A673 (cell line): ENCODE measurements around the gene ASPRV1.

Source experiments
- CTCF ChIP-seq: fragments of 300-800, 200-600 bp; sonication (generic); conservative IDR thresholded peaks from 2 replicates; pipeline ENCODE4 v1.5.1; 2017; ENCODE audit warnings: low read depth, mild to moderate bottlenecking, antibody characterized with exemption, low read length, moderate library complexity, mixed read lengths
- EZH2 ChIP-seq: fragments of 200-600 bp; sonication (generic); IDR thresholded peaks from 2 replicates; pipeline ENCODE4 v1.6.1; 2017; ENCODE audit warnings: borderline replicate concordance, low read depth, mild to moderate bottlenecking, mixed read lengths, antibody characterized with exemption, low read length; ENCODE audit not compliant: poor library complexity, severe bottlenecking

GRCh38 chr2:70005216-70005615 lies 43.8 kb upstream of the ASPRV1 start:
- no peak for TF ChIP-seq CTCF
- TF ChIP-seq EZH2: no peak
